ENCODE measurements around the gene FBXL5.

FBXL5 gene

DNA sequence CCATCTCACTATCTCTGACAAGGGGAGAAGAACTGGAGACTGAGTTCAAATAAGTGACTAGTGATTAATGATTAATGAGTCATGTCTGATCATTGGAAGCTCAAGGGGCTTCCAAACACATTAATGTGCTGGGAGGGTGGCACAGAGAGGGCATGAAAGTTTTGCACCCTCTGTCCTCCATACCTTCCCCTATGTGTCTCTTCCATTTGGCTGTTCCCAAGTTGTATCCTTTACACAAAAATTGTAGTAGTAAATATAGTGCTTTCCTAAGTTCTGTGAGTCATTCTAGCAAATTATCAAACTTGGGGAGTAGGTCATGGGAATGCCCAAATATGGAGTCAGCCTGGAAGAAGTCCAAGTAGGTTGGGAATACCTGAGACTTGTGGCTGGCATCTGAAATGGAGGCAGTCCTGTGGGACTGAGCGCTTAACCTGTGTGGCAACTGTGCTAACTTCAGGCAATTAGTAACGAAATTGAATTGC, 22.4 kb upstream of the FBXL5 start:
- Histone ChIP-seq H3K79me2 (ENCODE audit: control insufficient read depth, insufficient read depth, low read length, unreplicated experiment) (peaks cover 87% of the 10 kb centered on the region), H3K36me3 (ENCODE audit: insufficient read depth, low read length) (no peaks in the 10 kb centered on the region), H3K4me1 (ENCODE audit: control insufficient read depth, insufficient read depth, low read length, unreplicated experiment) (peaks cover 36% of the 10 kb centered on the region), H3K27ac (ENCODE audit: low read depth, low read length) (peak overlapping the region; percentile 6; the same call in 1 of the 2 replicates), H3K27me3 (ENCODE audit: insufficient read depth, low read length) (no peaks in the 10 kb centered on the region), H2AFZ (ENCODE audit: low read length, unreplicated experiment) (no peak overlapping the region), H3K4me3 (ENCODE audit: low read depth, low read length) (peak overlapping the region; percentile 21; the same call in 1 of the 2 replicates)

DNA sequence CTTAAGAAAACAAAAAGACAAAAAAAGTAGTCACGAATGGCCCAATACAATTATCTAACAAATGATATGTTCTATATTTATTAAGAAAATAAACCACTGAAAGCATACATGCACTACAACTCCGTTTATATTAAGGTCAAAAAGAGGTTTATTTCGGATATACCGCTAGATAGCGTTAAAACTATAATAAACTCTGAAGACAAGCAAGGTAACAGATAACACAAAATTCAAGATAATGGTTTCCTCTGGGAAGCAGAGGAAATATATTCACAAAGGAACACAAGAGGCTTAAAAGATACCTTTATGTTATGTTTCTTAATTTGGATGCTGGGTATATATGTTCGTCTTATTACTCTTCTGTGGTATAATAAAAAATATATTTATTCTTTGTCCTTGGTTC, 21.7 kb upstream of the FBXL5 start:
- H3K27ac ChIP-seq (ENCODE audit: low read depth, low read length): peak overlapping the region; percentile 6; the same call in 1 of the 2 replicates
- H3K27me3 ChIP-seq (ENCODE audit: insufficient read depth, low read length): no peaks in the 10 kb centered on the region
- H3K4me1 ChIP-seq (ENCODE audit: control insufficient read depth, insufficient read depth, low read length, unreplicated experiment): peaks cover 36% of the 10 kb centered on the region
- H2AFZ ChIP-seq (ENCODE audit: low read length, unreplicated experiment): no peak overlapping the region
- H3K36me3 ChIP-seq (ENCODE audit: insufficient read depth, low read length): peaks cover 5% of the 10 kb centered on the region
- H3K4me3 ChIP-seq (ENCODE audit: low read depth, low read length): no peak overlapping the region
- H3K79me2 ChIP-seq (ENCODE audit: control insufficient read depth, insufficient read depth, low read length, unreplicated experiment): peaks cover 87% of the 10 kb centered on the region

DNA sequence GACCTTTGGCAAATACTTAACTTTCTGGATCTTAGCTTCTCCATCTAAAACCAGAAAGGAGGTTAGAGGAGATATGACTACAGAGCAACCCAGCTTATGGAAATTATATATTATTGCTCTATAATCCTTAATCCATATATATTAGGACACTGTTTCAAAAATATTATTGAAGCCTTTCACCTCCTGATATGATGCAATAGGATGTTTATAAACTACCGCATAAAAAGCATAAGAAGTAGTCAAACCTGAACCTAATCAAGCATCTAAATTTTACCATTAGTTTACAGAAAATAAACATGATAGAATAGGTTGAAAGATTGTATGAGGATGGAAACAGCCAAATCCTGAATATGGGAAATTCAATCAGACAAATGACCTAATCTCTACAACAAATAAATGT, 20.9 kb upstream of the FBXL5 start:
- H3K27me3 ChIP-seq (ENCODE audit: insufficient read depth, low read length): no peaks in the 10 kb centered on the region
- peaks cover 6% of the 10 kb centered on the region for H3K36me3 ChIP-seq (ENCODE audit: insufficient read depth, low read length)
- H3K79me2 ChIP-seq (ENCODE audit: control insufficient read depth, insufficient read depth, low read length, unreplicated experiment): peaks cover 91% of the 10 kb centered on the region
- H3K27ac ChIP-seq (ENCODE audit: low read depth, low read length): no peak overlapping the region
- H2AFZ ChIP-seq (ENCODE audit: low read length, unreplicated experiment): no peak overlapping the region
- H3K4me3 ChIP-seq (ENCODE audit: low read depth, low read length): no peak overlapping the region
- peaks cover 36% of the 10 kb centered on the region for H3K4me1 ChIP-seq (ENCODE audit: control insufficient read depth, insufficient read depth, low read length, unreplicated experiment)

DNA sequence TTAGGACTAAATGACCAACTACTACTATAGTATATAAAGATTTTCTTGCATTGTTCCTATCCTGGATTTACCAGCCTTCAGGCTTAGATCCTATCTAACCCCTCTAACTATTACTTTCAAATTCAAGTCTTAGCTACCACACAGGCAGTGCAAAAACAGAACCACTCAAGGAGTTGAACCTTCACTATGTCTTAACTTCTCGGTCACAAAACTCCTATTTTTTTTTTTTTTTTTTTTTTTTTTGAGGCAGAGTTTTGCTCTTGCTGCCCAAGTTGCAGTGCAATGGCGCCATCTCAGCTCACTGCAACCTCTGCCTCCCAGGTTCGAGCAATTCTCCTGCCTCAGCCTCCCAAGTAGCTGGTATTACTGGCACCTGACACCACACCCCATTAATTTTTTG, 20.2 kb upstream of the FBXL5 start:
- H3K27ac ChIP-seq (ENCODE audit: low read depth, low read length): no peak overlapping the region
- no peak overlapping the region for H2AFZ ChIP-seq (ENCODE audit: low read length, unreplicated experiment)
- H3K4me3 ChIP-seq (ENCODE audit: low read depth, low read length): no peak overlapping the region
- H3K27me3 ChIP-seq (ENCODE audit: insufficient read depth, low read length): no peaks in the 10 kb centered on the region
- H3K36me3 ChIP-seq (ENCODE audit: insufficient read depth, low read length): peaks cover 6% of the 10 kb centered on the region
- H3K4me1 ChIP-seq (ENCODE audit: control insufficient read depth, insufficient read depth, low read length, unreplicated experiment): peaks cover 36% of the 10 kb centered on the region
- peaks cover 89% of the 10 kb centered on the region for H3K79me2 ChIP-seq (ENCODE audit: control insufficient read depth, insufficient read depth, low read length, unreplicated experiment)

DNA sequence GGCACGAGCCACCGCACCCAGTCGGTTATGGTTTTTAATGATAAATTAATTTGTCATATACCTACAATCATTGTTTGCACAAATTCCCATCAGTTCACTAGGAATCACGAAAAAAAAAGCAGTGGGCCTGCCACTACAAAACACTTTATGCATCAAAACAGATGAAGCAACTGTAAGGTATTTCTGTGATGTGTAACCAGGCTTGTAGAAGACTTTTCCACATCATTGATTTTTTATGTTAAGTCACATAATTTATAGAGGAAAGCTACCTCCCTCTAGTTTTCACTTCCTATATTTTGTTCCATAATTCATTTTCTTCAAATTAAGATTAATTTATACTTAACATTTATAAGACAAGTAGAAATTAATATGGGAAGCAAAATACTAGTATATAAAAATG, 19.8 kb upstream of the FBXL5 start:
- H3K79me2 ChIP-seq (ENCODE audit: control insufficient read depth, insufficient read depth, low read length, unreplicated experiment): peaks cover 89% of the 10 kb centered on the region
- H3K4me1 ChIP-seq (ENCODE audit: control insufficient read depth, insufficient read depth, low read length, unreplicated experiment): peaks cover 32% of the 10 kb centered on the region
- no peak overlapping the region for H3K27ac ChIP-seq (ENCODE audit: low read depth, low read length)
- no peak overlapping the region for H2AFZ ChIP-seq (ENCODE audit: low read length, unreplicated experiment)
- H3K27me3 ChIP-seq (ENCODE audit: insufficient read depth, low read length): no peaks in the 10 kb centered on the region
- no peak overlapping the region for H3K4me3 ChIP-seq (ENCODE audit: low read depth, low read length)
- peaks cover 6% of the 10 kb centered on the region for H3K36me3 ChIP-seq (ENCODE audit: insufficient read depth, low read length)

DNA sequence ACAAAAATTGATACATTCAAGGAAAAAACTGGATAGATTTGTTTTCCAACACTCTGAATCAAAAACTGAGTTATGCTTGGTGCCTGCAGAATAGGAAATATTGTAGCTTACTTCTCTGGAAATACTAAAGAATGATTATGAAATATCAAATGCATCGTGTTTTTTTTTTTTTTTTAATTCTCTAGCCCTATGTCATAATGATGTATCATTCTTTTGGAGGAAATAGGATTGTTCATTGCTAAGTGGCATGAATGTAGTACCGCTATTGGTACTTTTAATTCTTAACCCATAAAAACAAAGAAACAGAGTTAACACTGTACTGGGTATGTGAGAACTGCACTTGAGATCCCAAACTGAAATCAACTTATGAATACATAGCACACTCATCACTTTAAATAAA, 18.9 kb upstream of the FBXL5 start:
- H3K4me3 ChIP-seq (ENCODE audit: low read depth, low read length): no peak overlapping the region
- H3K79me2 ChIP-seq (ENCODE audit: control insufficient read depth, insufficient read depth, low read length, unreplicated experiment): peaks cover 82% of the 10 kb centered on the region
- H3K27ac ChIP-seq (ENCODE audit: low read depth, low read length): no peak overlapping the region
- H3K36me3 ChIP-seq (ENCODE audit: insufficient read depth, low read length): peaks cover 6% of the 10 kb centered on the region
- peaks cover 27% of the 10 kb centered on the region for H3K4me1 ChIP-seq (ENCODE audit: control insufficient read depth, insufficient read depth, low read length, unreplicated experiment)
- no peaks in the 10 kb centered on the region for H3K27me3 ChIP-seq (ENCODE audit: insufficient read depth, low read length)
- no peak overlapping the region for H2AFZ ChIP-seq (ENCODE audit: low read length, unreplicated experiment)

DNA sequence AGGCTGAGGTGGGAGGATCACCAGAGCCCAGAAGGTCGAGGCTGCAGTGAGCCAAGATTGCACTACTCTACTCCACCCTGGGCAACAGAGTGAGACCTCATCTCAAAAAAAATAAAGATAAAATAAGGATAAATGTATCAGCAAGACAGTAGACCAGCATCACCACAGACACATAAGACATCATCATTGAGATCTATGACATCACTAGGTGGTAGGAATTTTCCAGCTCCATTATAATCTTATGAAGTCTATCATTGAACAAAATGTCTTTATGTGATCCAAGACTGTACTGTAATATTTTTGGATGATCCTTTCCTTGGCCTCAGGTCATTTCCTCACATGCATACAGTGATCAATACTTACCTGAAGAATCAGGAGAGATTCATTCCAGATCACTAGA, 18.2 kb upstream of the FBXL5 start:
- H3K36me3 ChIP-seq (ENCODE audit: insufficient read depth, low read length): peaks cover 6% of the 10 kb centered on the region
- H3K27ac ChIP-seq (ENCODE audit: low read depth, low read length): no peak overlapping the region

DNA sequence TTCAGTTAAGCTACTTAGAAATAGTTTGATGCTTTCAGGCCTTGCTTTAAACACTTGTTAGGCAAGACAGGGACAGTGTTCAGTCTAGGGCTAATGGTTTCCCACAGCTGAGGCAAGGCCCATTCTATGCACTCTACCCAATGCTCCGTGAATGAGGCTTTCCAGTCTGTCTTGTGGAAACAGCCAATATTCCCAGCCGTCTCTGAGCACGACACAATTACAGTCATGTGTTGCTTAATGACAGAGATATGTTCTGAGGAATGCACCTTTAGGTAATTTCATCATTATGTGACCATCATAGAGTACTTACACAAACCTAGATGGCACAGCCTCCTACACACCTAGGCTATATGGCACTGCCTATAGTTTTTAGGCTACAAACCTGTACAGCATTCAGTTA, 16.9 kb upstream of the FBXL5 start:
- no peak overlapping the region for H2AFZ ChIP-seq (ENCODE audit: low read length, unreplicated experiment)
- peaks cover 17% of the 10 kb centered on the region for H3K4me1 ChIP-seq (ENCODE audit: control insufficient read depth, insufficient read depth, low read length, unreplicated experiment)
- H3K36me3 ChIP-seq (ENCODE audit: insufficient read depth, low read length): peaks cover 13% of the 10 kb centered on the region
- H3K79me2 ChIP-seq (ENCODE audit: control insufficient read depth, insufficient read depth, low read length, unreplicated experiment): peaks cover 65% of the 10 kb centered on the region
- H3K27me3 ChIP-seq (ENCODE audit: insufficient read depth, low read length): no peaks in the 10 kb centered on the region
- no peak overlapping the region for H3K4me3 ChIP-seq (ENCODE audit: low read depth, low read length)
- no peak overlapping the region for H3K27ac ChIP-seq (ENCODE audit: low read depth, low read length)

More for the DNA sequence above, 18.2 kb upstream of the FBXL5 start:
- Histone ChIP-seq H3K79me2 (ENCODE audit: control insufficient read depth, insufficient read depth, low read length, unreplicated experiment) (peaks cover 77% of the 10 kb centered on the region), H3K4me1 (ENCODE audit: control insufficient read depth, insufficient read depth, low read length, unreplicated experiment) (peaks cover 27% of the 10 kb centered on the region), H2AFZ (ENCODE audit: low read length, unreplicated experiment) (no peak overlapping the region), H3K4me3 (ENCODE audit: low read depth, low read length) (no peak overlapping the region), H3K27me3 (ENCODE audit: insufficient read depth, low read length) (no peaks in the 10 kb centered on the region)

DNA sequence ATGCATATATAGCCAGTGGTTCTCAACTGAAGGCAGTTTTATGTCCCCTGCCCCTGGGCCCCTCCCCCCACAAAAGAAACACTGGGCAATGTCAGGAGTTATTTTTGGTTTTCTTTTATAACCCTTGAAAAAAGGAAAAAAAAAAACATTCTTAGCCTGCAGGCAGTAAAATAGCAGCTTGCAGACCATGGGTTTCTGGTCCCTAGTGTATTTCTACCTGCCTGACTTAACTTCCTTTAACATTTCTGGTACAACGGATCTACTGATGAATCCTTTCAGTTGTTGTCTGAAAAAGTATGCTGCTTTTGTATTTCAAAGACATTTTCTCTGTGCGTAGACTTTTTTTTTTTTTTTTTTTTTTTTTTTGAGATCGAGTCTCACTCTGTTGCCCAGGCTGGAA, 15.4 kb upstream of the FBXL5 start:
- Histone ChIP-seq H3K4me3 (ENCODE audit: low read depth, low read length) (no peak overlapping the region), H3K36me3 (ENCODE audit: insufficient read depth, low read length) (peaks cover 15% of the 10 kb centered on the region), H3K27ac (ENCODE audit: low read depth, low read length) (no peak overlapping the region), H3K27me3 (ENCODE audit: insufficient read depth, low read length) (no peaks in the 10 kb centered on the region), H3K4me1 (ENCODE audit: control insufficient read depth, insufficient read depth, low read length, unreplicated experiment) (peaks cover 20% of the 10 kb centered on the region), H3K79me2 (ENCODE audit: control insufficient read depth, insufficient read depth, low read length, unreplicated experiment) (peaks cover 53% of the 10 kb centered on the region), H2AFZ (ENCODE audit: low read length, unreplicated experiment) (no peak overlapping the region)

DNA sequence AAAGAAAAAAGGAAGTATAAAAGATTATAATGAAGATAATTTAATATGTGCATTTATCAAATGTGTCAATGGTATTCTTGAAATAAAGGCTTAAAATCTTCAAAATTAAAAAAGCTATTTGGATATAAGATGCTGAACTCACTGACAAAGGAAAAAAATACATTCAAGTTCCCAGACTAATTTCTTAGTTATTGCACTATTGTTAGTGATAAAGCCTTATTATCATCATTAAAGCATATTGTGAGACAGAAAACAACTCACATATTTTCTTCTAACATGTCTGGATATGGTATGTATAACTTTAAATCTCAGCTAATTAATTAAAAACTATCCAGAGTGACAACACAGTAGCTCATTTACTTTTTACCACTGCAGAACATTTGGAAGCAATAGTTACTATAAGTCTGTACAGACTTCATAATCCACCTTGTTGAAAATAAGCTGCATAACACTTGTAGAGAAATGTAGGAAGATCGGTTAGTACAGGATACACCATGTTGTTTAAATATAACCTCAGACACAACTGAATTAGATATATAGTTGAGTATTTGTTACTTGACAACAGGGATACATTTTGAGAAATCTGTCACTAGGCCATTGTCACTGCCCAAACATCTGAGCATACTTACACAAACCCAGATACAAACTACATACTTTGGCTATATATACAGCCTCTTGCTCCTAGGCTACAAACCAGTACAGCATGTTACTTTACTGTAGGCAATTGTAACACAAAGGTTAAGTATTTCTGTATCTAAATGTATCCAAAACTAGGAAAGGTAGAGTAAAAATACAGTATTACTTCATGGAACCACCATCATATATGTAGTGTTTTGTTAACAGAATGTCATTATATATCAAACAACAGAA, 13.6 kb upstream of the FBXL5 start:
- Histone ChIP-seq H3K4me3 (ENCODE audit: low read depth, low read length) (no peak overlapping the region), H3K4me1 (ENCODE audit: control insufficient read depth, insufficient read depth, low read length, unreplicated experiment) (peaks cover 17% of the 10 kb centered on the region), H3K27me3 (ENCODE audit: insufficient read depth, low read length) (no peaks in the 10 kb centered on the region), H2AFZ (ENCODE audit: low read length, unreplicated experiment) (peak overlapping the region; percentile 25), H3K27ac (ENCODE audit: low read depth, low read length) (no peak overlapping the region), H3K36me3 (ENCODE audit: insufficient read depth, low read length) (peaks cover 15% of the 10 kb centered on the region), H3K79me2 (ENCODE audit: control insufficient read depth, insufficient read depth, low read length, unreplicated experiment) (peaks cover 37% of the 10 kb centered on the region)

DNA sequence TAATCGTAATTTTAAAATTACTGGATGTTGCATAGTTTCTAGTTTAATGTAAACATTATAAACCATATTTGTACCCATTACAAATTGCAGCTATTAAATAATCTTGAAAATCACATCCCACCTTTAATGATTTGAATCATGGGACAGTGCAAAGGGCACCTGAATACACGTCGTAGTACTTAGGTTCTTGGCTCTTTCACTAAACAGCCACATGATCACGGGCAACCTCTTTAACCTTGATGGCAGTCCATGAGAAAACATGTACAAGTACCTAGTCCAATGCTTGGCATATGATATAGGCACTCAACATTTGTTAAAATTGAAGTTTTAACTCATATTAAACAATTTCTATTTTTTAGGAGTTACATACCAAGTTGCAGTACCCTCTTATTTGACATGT, 11.8 kb upstream of the FBXL5 start:
- peaks cover 11% of the 10 kb centered on the region for H3K36me3 ChIP-seq (ENCODE audit: insufficient read depth, low read length)
- no peak overlapping the region for H3K4me3 ChIP-seq (ENCODE audit: low read depth, low read length)
- H3K4me1 ChIP-seq (ENCODE audit: control insufficient read depth, insufficient read depth, low read length, unreplicated experiment): peaks cover 17% of the 10 kb centered on the region
- no peak overlapping the region for H2AFZ ChIP-seq (ENCODE audit: low read length, unreplicated experiment)
- H3K79me2 ChIP-seq (ENCODE audit: control insufficient read depth, insufficient read depth, low read length, unreplicated experiment): peaks cover 21% of the 10 kb centered on the region
- H3K27ac ChIP-seq (ENCODE audit: low read depth, low read length): no peak overlapping the region
- H3K27me3 ChIP-seq (ENCODE audit: insufficient read depth, low read length): no peaks in the 10 kb centered on the region

All from ACC112 (cell line).